OCI-LY3 (cell line): ENCODE data around the gene SLC25A21.

ENCODE experiments used
- CTCF ChIP-seq: fragments of 200-600, 300-600 bp; sonication (generic); IDR thresholded peaks from 2 replicates; pipeline ENCODE4 v1.5.1; 2014; ENCODE audit warnings: antibody characterized with exemption, low read length, low read depth
- EZH2phosphoT487 ChIP-seq: fragments of 200-600 bp; shearing (Covaris generic); IDR thresholded peaks from 2 replicates; pipeline ENCODE4 v1.6.1; 2018; ENCODE audit warnings: antibody characterized with exemption, mixed run types, low read depth

- TF ChIP-seq CTCF, result no peak
- no peak for TF ChIP-seq EZH2phosphoT487
These were observed 416.6 kb downstream of the SLC25A21 start for GRCh38 chr14:36755756-36756155.
